GM12878 (cell line): ENCODE results near the gene UROC1. TPM values are rescaled to one million over a fixed set of nuclear protein-coding genes. Genes with fewer than 3 reads are reported as not detected.

ENCODE experiments used
- ATAC-seq: fragments of 200-7000 bp; cut with Tn5 transposase; 3 replicates; pipeline ENCODE4 v1.9.1; 2020; ENCODE audit warnings: mild to moderate bottlenecking, moderate library complexity
- BruUV-seq: library from RNA; stranded (reverse); fragments of 400-500 nt; replicated peaks from 2 replicates; lab custom pipeline; 2021; lab: Mats Ljungman, UMichigan
- CTCF ChIA-PET: fragments of 300-600 bp; sonication (Branson Sonifier 250); formaldehyde crosslinking; extraction: SDS; loops from one replicate; lab custom pipeline; 2021; ENCODE audit warnings: inconsistent platforms; lab: Yijun Ruan, JAX
- POLR2A ChIA-PET: fragments of 350-600 bp; formaldehyde crosslinking; extraction: SDS; loops from one replicate; lab custom pipeline; 2021; ENCODE audit warnings: inconsistent platforms; lab: Charles Lee
- RAD21 ChIA-PET: fragments of 300-600 bp; sonication (Branson Sonifier 250); formaldehyde crosslinking; loops from one replicate; lab custom pipeline; 2023; ENCODE audit warnings: antibody characterized with exemption; ENCODE audit not compliant: unreplicated experiment; lab: Charles Lee
- SMC1A ChIA-PET: fragments of 300-600 bp; sonication (Branson Sonifier 250); formaldehyde crosslinking; loops from one replicate; lab custom pipeline; 2023; ENCODE audit not compliant: unreplicated experiment, uncharacterized antibody; lab: Charles Lee
- DNase-seq: peaks from one replicate; pipeline ENCODE4 v3.0.0-alpha.2; 2011; ENCODE audit warnings: low read depth, low spot score
- FAIRE-seq: peaks from 3 replicates; lab custom pipeline; 2011; peaks lifted over from hg19 to GRCh38; lab: Jason Lieb, UNC
- H2AFZ ChIP-seq: 2 replicates; pipeline ENCODE4 v1.6.0; 2011; ENCODE audit warnings: low read depth, low read length, control low read depth; ENCODE audit not compliant: control insufficient read depth
- H3K27ac ChIP-seq: 2 replicates; pipeline ENCODE4 v1.5.1; 2011; ENCODE audit warnings: control low read depth; ENCODE audit not compliant: control insufficient read depth, insufficient read depth
- H3K27me3 ChIP-seq, 2 experiments: replicated peaks in 1 of 2; 2 replicates each; pipeline versions ENCODE4 v1.6.0 to v1.6.1; 2011; ENCODE audit warnings: low read length in 1 of 2; ENCODE audit not compliant: control insufficient read depth in 2 of 2, insufficient read depth in 2 of 2
- H3K36me3 ChIP-seq, 2 experiments: 2 replicates each; pipeline ENCODE4 v1.5.1; 2011; ENCODE audit warnings: low read length in 1 of 2; ENCODE audit not compliant: control insufficient read depth in 2 of 2, insufficient read depth in 2 of 2
- H3K4me1 ChIP-seq: 2 replicates; pipeline ENCODE4 v1.6.1; 2011; ENCODE audit warnings: mild to moderate bottlenecking, low read length, moderate library complexity, mixed read lengths; ENCODE audit not compliant: control insufficient read depth, insufficient read depth
- H3K4me2 ChIP-seq: 2 replicates; pipeline ENCODE4 v1.6.0; 2011; ENCODE audit warnings: control low read depth; ENCODE audit not compliant: control insufficient read depth, insufficient read depth
- H3K4me3 ChIP-seq: fragments of 200-600 bp; sonication (generic); 2 replicates; pipeline ENCODE4 v1.5.1; 2016
- H3K79me2 ChIP-seq: 2 replicates; pipeline ENCODE4 v1.6.0; 2011; ENCODE audit warnings: low read length; ENCODE audit not compliant: control insufficient read depth, insufficient read depth
- H3K9ac ChIP-seq: 2 replicates; pipeline ENCODE4 v1.8.0; 2011; ENCODE audit warnings: low read length, control low read depth, mixed read lengths; ENCODE audit not compliant: control insufficient read depth, insufficient read depth
- H3K9me3 ChIP-seq: replicated peaks from 3 replicates; pipeline ENCODE4 v1.5.1; 2011; ENCODE audit warnings: mild to moderate bottlenecking, low read length; ENCODE audit not compliant: control insufficient read depth, insufficient read depth
- H4K20me1 ChIP-seq: 2 replicates; pipeline ENCODE4 v1.6.0; 2011; ENCODE audit not compliant: control insufficient read depth, insufficient read depth
- BHLHE40 ChIP-seq, 2 experiments: fragments of 450-650 bp in 1 of 2; IDR thresholded peaks; 2 replicates each; pipeline ENCODE4 v1.6.1; 2011 to 2017; ENCODE audit warnings: low read depth in 2 of 2, borderline replicate concordance in 1 of 2, improper control_type of control experiment in 1 of 2, low read length in 1 of 2, mild to moderate bottlenecking in 1 of 2
- EED ChIP-seq: sonication (generic); IDR thresholded peaks from 2 replicates; pipeline ENCODE4 v1.6.1; 2016; ENCODE audit warnings: antibody characterized with exemption, low read depth
- IKZF1 ChIP-seq: fragments of 450-650 bp; conservative IDR thresholded peaks from 2 replicates; pipeline ENCODE4 v1.6.1; 2017; ENCODE audit warnings: antibody characterized with exemption, mild to moderate bottlenecking
- PKNOX1 ChIP-seq: fragments of 450-650 bp; IDR thresholded peaks from 2 replicates; pipeline ENCODE4 v1.6.1; 2016; ENCODE audit warnings: mild to moderate bottlenecking
- POLR2A ChIP-seq: IDR thresholded peaks from 2 replicates; pipeline ENCODE4 v1.6.1; 2011; ENCODE audit warnings: low read depth, mild to moderate bottlenecking, low read length
- RELB ChIP-seq: fragments of 450-650 bp; IDR thresholded peaks from 2 replicates; pipeline ENCODE4 v1.6.1; 2017; ENCODE audit warnings: low read depth, mild to moderate bottlenecking, moderate library complexity
- SUZ12 ChIP-seq: fragments of 200-600 bp; sonication (generic); IDR thresholded peaks from one replicate; pipeline ENCODE4 v1.6.1; 2018; ENCODE audit warnings: antibody characterized with exemption, mild to moderate bottlenecking; ENCODE audit not compliant: unreplicated experiment
- TCF12 ChIP-seq: IDR thresholded peaks from 2 replicates; pipeline ENCODE4 v1.6.1; 2011; ENCODE audit warnings: low read depth, mild to moderate bottlenecking, low read length
- WGBS: methylation state at CpG from one replicate; pipeline ENCODE4 v1.1.6; 2016; ENCODE audit warnings: low lambda C conversion rate; ENCODE audit not compliant: insufficient replicate concordance, insufficient coverage; ENCODE audit errors: missing lambda C conversion rate; 5-methylcytosine and 5-hydroxymethylcytosine counted together
- in situ Hi-C: fragments of 300-500 bp; cut with MboI; formaldehyde crosslinking; loops from 9 replicates; pipeline ENCODE4 v1.14.3; 2018; ENCODE audit warnings: mixed read lengths
- intact Hi-C: fragments of 100-400 bp; cut with micrococcal nuclease; formaldehyde crosslinking; loops from one replicate; pipeline ENCODE4 v1.14.2; 2022; ENCODE audit not compliant: unreplicated experiment
- polyA plus RNA-seq, 11 experiments: library from polyadenylated mRNA; depleted of rRNA in 4 of 11; unstranded in 6 of 11; stranded (reverse) in 5 of 11; fragments of >200 nt; fragmentation: Nextera tagmentation in 4 of 11; fragmentation: Illumina TruSeq in 1 of 11; extraction: Ambion mirVana in 4 of 11; extraction: Trizol in 1 of 11; gene quantifications; 1 replicate in 1 of 11; 2 replicates in 10 of 11; pipeline versions ENCODE4 v1.2.1 to v1.2.3, GENCODE V29; 2011 to 2016; ENCODE audit warnings: inconsistent platforms in 2 of 11, missing spikeins in 2 of 11, low read depth in 1 of 11
- total RNA-seq, 4 experiments: library from RNA; depleted of rRNA in 3 of 4; stranded (reverse); fragments of >200 nt in 3 of 4; fragmentation: Illumina TruSeq in 1 of 4; extraction: Trizol in 1 of 4; gene quantifications; 2 replicates each; pipeline versions ENCODE4 v1.2.1 to v1.2.3, GENCODE V29; 2013 to 2021

UROC1 gene
- total and polyA plus RNA-seq, 10 of the 15 experiments (the other 5 are each of a cell fraction or from before 2014, with no cell fraction given) = 0.04 TPM; not detected in 9

GRCh38 chr3:126464997-126465396 is 52.6 kb downstream of the UROC1 start:
- Histone ChIP-seq H3K27ac (no peak overlapping the region), H3K9me3 (no peaks in the 10 kb centered on the region), H3K27me3 (no peaks in the 10 kb centered on the region), H4K20me1 (peaks cover 3% of the 10 kb centered on the region; the same call in 1 of the 2 replicates), H3K79me2 (no peaks in the 10 kb centered on the region)
- 99% methylated on average over 11 of the region's 11 CpGs for WGBS
- no peak for ATAC-seq
- RAD21 ChIA-PET = no interaction called here
- CTCF ChIA-PET = no interaction called here
- SMC1A ChIA-PET = no interaction called here
- intact Hi-C loops = no loop called here
- TF ChIP-seq TCF12 (no peak), POLR2A (no peak), BHLHE40 (IDR thresholded peaks at IDR 0.05; ENCODE audit: borderline replicate concordance in 1 of 2, low read depth in 2 of 2, low read length in 1 of 2) (no peak), PKNOX1 (no peak), EED (no peak), RELB (no peak), SUZ12 (no peak), IKZF1 (no peak)
- TF ChIP-seq, all 136 proteins: peak for 0
- in situ Hi-C loops = no loop called here
- Histone ChIP-seq H2AFZ (no peak overlapping the region), H3K36me3 (peaks cover 35 to 39% of the 10 kb centered on the region in 2 experiments), H3K4me1 (no peaks in the 10 kb centered on the region), H3K4me2 (no peak overlapping the region), H3K4me3 (no peak overlapping the region), H3K9ac (no peak overlapping the region)
- no TSS peak for BruUV-seq
- POLR2A ChIA-PET = interaction anchor here (0.9 kb wide), 1 partner anchor 10 kb away, joined by 3 read pairs; no protein-coding TSS in a partner anchor
- FAIRE-seq (no peak), DNase-seq (no peak)
